SU-DHL-6 (cell line): ENCODE results near the gene HMGN4.
A peak's percentile ranks its signal among the peaks of the same experiment; 100 is the strongest.

Source experiments
- H2AFZ ChIP-seq: fragments of 200-600 bp; sonication (generic); 2 replicates; pipeline ENCODE4 v1.6.1; 2014; ENCODE audit warnings: low read depth, mild to moderate bottlenecking, moderate library complexity, mixed read lengths, antibody characterized with exemption, low read length; ENCODE audit not compliant: severe bottlenecking
- H3F3A ChIP-seq: fragments of 200-600 bp; shearing (Covaris generic); 2 replicates; pipeline ENCODE4 v1.6.0; 2016; ENCODE audit warnings: antibody characterized with exemption, mild to moderate bottlenecking; ENCODE audit not compliant: insufficient read depth
- H3K27ac ChIP-seq: fragments of 200-600 bp; sonication (generic); 2 replicates; pipeline ENCODE4 v1.5.1; 2016; ENCODE audit warnings: low read depth, mild to moderate bottlenecking, low read length, moderate library complexity, mixed read lengths
- H3K27me3 ChIP-seq: fragments of 200-600 bp; sonication (generic), shearing (Covaris generic); 2 replicates; pipeline ENCODE4 v1.6.0; 2014; ENCODE audit warnings: mild to moderate bottlenecking, low read length
- H3K36me3 ChIP-seq: fragments of 200-600 bp; sonication (generic); 2 replicates; pipeline ENCODE4 v1.6.1; 2014; ENCODE audit warnings: mild to moderate bottlenecking, low read length, mixed read lengths
- H3K4me2 ChIP-seq: fragments of 300-600, 200-600 bp; shearing (Covaris generic), sonication (generic); 2 replicates; pipeline ENCODE4 v1.6.0; 2014; ENCODE audit warnings: low read length, low read depth, mild to moderate bottlenecking; ENCODE audit not compliant: poor library complexity, severe bottlenecking
- H3K4me3 ChIP-seq: fragments of 200-600 bp; sonication (generic); 2 replicates; pipeline ENCODE4 v1.5.1; 2014; ENCODE audit warnings: antibody characterized with exemption, low read length, mild to moderate bottlenecking, mixed read lengths; ENCODE audit not compliant: insufficient read depth, poor library complexity, severe bottlenecking
- H3K79me2 ChIP-seq: fragments of 200-600 bp; sonication (generic); 2 replicates; pipeline ENCODE4 v1.6.1; 2014; ENCODE audit warnings: mild to moderate bottlenecking, low read length, moderate library complexity; ENCODE audit not compliant: insufficient read depth
- H3K9ac ChIP-seq: fragments of 200-600 bp; sonication (generic); 2 replicates; pipeline ENCODE4 v1.7.0; 2014; ENCODE audit warnings: mild to moderate bottlenecking, low read length
- H3K9me2 ChIP-seq: fragments of 200-600 bp; sonication (generic); replicated peaks from 2 replicates; pipeline ENCODE4 v1.6.1; 2014; ENCODE audit warnings: low read length; ENCODE audit not compliant: insufficient read depth
- H3K9me3 ChIP-seq: fragments of 200-600 bp; sonication (generic); 2 replicates; pipeline ENCODE4 v1.6.1; 2014; ENCODE audit warnings: low read length, mixed read lengths; ENCODE audit not compliant: insufficient read depth
- H4K20me1 ChIP-seq: fragments of 200-600 bp; sonication (generic); 2 replicates; pipeline ENCODE4 v1.6.1; 2014; ENCODE audit warnings: low read depth, mild to moderate bottlenecking, antibody characterized with exemption, low read length, moderate library complexity, mixed read lengths
- EZH2phosphoT487 ChIP-seq: fragments of 200-600 bp; sonication (generic), shearing (Covaris generic); conservative IDR thresholded peaks from 2 replicates; pipeline ENCODE4 v1.6.1; 2018; ENCODE audit warnings: mild to moderate bottlenecking, antibody characterized with exemption, low read length, moderate library complexity, mixed read lengths
- TF ChIP-seq, protein P1 (sequence below): fragments of 200-600 bp; sonication (generic); IDR thresholded peaks from one replicate; pipeline ENCODE4 v1.5.1; 2017; ENCODE audit warnings: antibody characterized with exemption, mild to moderate bottlenecking, low read length, moderate library complexity; ENCODE audit not compliant: insufficient read depth, poor library complexity, severe bottlenecking

HMGN4 gene

DNA sequence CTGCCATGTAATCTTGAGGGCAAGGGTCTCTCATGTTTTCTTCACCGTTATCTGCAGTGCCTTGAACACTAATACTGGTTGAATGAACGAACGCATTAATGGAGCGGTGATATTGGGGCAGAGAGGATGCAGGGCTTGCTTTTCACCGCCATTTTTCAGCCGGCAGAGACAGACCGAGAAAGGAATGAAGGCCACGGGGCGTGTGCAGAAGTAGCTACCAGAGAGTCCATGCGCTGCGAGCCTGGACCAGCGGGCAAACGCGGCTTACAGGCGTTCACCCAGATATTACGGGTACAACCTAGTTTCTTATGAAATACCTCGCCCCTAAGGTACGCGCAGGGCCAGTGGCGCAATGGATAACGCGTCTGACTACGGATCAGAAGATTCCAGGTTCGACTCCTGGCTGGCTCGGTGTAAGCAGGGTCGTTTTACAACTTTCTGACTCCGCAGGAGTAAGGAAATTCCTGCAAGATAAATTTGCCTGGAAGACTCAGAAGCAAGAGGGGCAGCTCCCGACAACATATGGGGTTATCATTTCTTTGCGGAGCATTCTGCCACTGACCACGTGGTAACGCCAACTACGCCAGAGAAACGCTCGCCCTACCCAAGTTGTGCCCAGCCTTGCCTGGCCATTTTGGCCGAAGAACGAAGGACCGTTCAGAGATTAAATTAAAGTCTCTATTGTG is 863 bp upstream of the HMGN4 start:
- Histone ChIP-seq H3K27ac (peak overlapping the region; percentile 84), H3K27me3 (no peaks in the 10 kb centered on the region), H3K9ac (peak overlapping the region; percentile 95), H4K20me1 (no peaks in the 10 kb centered on the region), H2AFZ (peak overlapping the region; percentile 94), H3K4me3 (peak overlapping the region; percentile 97), H3K9me2 (no peaks in the 10 kb centered on the region), H3F3A (peaks cover 57% of the 10 kb centered on the region), H3K4me2 (peak overlapping the region; percentile 85), H3K79me2 (peaks cover 39% of the 10 kb centered on the region), H3K9me3 (no peaks in the 10 kb centered on the region), H3K36me3 (peaks cover 5% of the 10 kb centered on the region; the same call in 1 of the 2 replicates)
- TF ChIP-seq EZH2phosphoT487 = no peak
- TF ChIP-seq, protein P1, sequence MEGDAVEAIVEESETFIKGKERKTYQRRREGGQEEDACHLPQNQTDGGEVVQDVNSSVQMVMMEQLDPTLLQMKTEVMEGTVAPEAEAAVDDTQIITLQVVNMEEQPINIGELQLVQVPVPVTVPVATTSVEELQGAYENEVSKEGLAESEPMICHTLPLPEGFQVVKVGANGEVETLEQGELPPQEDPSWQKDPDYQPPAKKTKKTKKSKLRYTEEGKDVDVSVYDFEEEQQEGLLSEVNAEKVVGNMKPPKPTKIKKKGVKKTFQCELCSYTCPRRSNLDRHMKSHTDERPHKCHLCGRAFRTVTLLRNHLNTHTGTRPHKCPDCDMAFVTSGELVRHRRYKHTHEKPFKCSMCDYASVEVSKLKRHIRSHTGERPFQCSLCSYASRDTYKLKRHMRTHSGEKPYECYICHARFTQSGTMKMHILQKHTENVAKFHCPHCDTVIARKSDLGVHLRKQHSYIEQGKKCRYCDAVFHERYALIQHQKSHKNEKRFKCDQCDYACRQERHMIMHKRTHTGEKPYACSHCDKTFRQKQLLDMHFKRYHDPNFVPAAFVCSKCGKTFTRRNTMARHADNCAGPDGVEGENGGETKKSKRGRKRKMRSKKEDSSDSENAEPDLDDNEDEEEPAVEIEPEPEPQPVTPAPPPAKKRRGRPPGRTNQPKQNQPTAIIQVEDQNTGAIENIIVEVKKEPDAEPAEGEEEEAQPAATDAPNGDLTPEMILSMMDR = no peak

DNA sequence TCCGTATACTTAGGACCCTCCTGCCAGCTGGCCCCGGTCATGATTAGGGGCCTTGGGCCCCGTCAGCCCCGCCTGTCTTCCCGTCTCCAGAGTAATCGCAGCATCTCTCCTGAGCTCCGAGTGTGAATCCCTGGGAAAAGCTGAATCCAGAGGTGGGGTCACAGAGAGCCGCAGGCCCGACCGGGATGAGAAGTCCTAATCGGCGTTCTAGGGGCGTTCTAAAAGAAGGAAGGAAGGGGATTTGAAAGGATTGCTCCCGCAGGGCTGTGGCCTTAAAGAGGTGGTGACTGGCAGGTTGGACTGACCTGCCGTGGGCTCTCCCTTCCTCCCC is 371 bp downstream of the HMGN4 start:
- Histone ChIP-seq H3K79me2 (peaks cover 49% of the 10 kb centered on the region), H3K27ac (peak overlapping the region; percentile 84), H3K4me3 (peak overlapping the region; percentile 97), H2AFZ (peak overlapping the region; percentile 94), H3K4me2 (peak overlapping the region; percentile 85), H4K20me1 (no peaks in the 10 kb centered on the region), H3K9me3 (no peaks in the 10 kb centered on the region), H3F3A (peaks cover 53% of the 10 kb centered on the region), H3K27me3 (no peaks in the 10 kb centered on the region), H3K9ac (peak overlapping the region; percentile 95), H3K36me3 (peaks cover 13% of the 10 kb centered on the region), H3K9me2 (no peaks in the 10 kb centered on the region)
- TF ChIP-seq EZH2phosphoT487 = no peak

DNA sequence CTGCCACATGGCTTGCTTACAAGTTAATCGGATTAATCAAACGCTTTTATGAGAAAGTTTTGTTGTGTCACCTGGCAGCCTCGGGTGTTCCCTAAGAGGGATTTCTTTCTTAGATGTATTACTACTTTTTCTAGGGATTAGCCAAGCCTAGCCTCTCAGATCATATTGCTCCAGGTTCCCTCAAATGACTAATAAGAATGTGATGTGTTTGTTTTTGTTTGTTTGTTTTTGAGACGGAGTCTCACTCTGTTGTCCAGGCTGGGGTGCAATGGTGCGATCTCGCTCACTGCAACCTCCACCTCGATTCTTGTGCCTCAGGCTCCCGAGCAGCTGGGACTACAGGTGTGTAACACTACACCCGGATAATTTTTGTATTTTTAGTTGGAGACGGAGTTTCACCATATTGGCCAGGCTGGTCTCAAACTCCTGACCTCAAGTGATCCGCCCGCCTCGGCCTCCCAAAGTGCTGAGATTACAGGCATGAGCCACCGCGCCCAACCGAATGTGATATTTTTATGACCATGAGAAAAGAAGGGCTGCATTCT is 977 bp downstream of the HMGN4 start:
- H3K4me3 ChIP-seq = peak overlapping the region; percentile 97
- H3K9me3 ChIP-seq = no peaks in the 10 kb centered on the region
- no peaks in the 10 kb centered on the region for H3K27me3 ChIP-seq
- H3F3A ChIP-seq = peaks cover 53% of the 10 kb centered on the region
- peak overlapping the region; percentile 94 for H2AFZ ChIP-seq
- H3K4me2 ChIP-seq = peak overlapping the region; percentile 85
- H3K9me2 ChIP-seq = no peaks in the 10 kb centered on the region
- H3K27ac ChIP-seq = peak overlapping the region; percentile 84
- H3K9ac ChIP-seq = peak overlapping the region; percentile 95
- peaks cover 55% of the 10 kb centered on the region for H3K79me2 ChIP-seq
- peaks cover 13% of the 10 kb centered on the region for H3K36me3 ChIP-seq
- no peaks in the 10 kb centered on the region for H4K20me1 ChIP-seq
- TF ChIP-seq, protein P1 = no peak
- TF ChIP-seq EZH2phosphoT487 = no peak

DNA sequence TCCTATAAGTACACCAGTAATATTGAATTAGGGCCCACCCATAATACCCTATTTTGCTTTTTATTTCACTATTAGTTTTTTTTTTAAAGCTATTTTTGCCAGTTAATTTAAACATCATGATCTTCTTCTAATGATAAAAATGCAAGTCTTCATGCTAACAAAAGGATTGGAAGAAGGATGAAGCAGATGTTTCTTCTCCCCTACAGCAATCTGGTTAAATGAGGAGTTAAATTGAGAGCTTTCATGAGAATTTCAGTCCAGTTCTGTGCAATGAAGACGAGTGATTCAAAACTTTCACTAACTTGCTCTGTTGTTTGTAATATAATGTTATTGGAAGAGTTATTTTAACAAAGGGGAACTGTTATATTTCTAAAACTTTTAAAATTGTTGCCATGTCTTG is 3.4 kb downstream of the HMGN4 start:
- Histone ChIP-seq H3K27me3 (no peaks in the 10 kb centered on the region), H3K36me3 (peaks cover 32% of the 10 kb centered on the region), H3K9me3 (no peaks in the 10 kb centered on the region), H3K9ac (no peak overlapping the region), H3K27ac (peak overlapping the region; percentile 8; the same call in 1 of the 2 replicates), H3K9me2 (no peaks in the 10 kb centered on the region), H2AFZ (no peak overlapping the region), H3K4me3 (no peak overlapping the region), H3K4me2 (peak overlapping the region; percentile 20), H3K79me2 (peaks cover 61% of the 10 kb centered on the region), H4K20me1 (no peaks in the 10 kb centered on the region), H3F3A (peaks cover 52% of the 10 kb centered on the region)
- no peak for TF ChIP-seq EZH2phosphoT487
- TF ChIP-seq, protein P1 = no peak
